PC-3 (cell line): ENCODE measurements around the gene ZNF107. TPM values are rescaled to one million over a fixed set of nuclear protein-coding genes. Genes with fewer than 3 reads are reported as not detected.

Experiments
- ATAC-seq: fragments of 200-7000 bp; cut with Tn5 transposase; 2 replicates; pipeline ENCODE4 v1.9.1; 2020; ENCODE audit warnings: mild to moderate bottlenecking, moderate library complexity
- BruUV-seq: library from RNA; stranded (reverse); fragments of 400-500 nt; replicated peaks from 2 replicates; lab custom pipeline; 2021; lab: Mats Ljungman, UMichigan
- CTCF ChIA-PET: fragments of 300-600 bp; sonication (Branson Sonifier 250); formaldehyde crosslinking; loops from one replicate; lab custom pipeline; 2022; ENCODE audit warnings: antibody characterized with exemption; lab: Charles Lee
- POLR2A ChIA-PET: fragments of 300-600 bp; sonication (Branson Sonifier 250); formaldehyde crosslinking; loops from one replicate; lab custom pipeline; 2022; ENCODE audit warnings: antibody characterized with exemption; ENCODE audit not compliant: unreplicated experiment; lab: Charles Lee
- DNase-seq: peaks from one replicate; pipeline ENCODE4 v3.0.0-alpha.2; 2015
- H2AFZ ChIP-seq: fragments of 300-600 bp; sonication (generic); 2 replicates; pipeline ENCODE4 v1.6.0; 2016; ENCODE audit warnings: antibody characterized with exemption, low read length
- H3F3A ChIP-seq: fragments of 300-600 bp; sonication (generic); one replicate; pipeline ENCODE4 v1.6.0; 2017; ENCODE audit warnings: antibody characterized with exemption, low read length, control low read depth, mild to moderate bottlenecking; ENCODE audit not compliant: unreplicated experiment
- H3K27ac ChIP-seq: fragments of 300-600 bp; sonication (generic); 2 replicates; pipeline ENCODE4 v1.5.1; 2016; ENCODE audit warnings: mild to moderate bottlenecking, low read length
- H3K27me3 ChIP-seq: fragments of 300-600 bp; sonication (generic); 2 replicates; pipeline ENCODE4 v1.6.1; 2016; ENCODE audit warnings: low read length, mixed read lengths
- H3K36me3 ChIP-seq: fragments of 300-600 bp; sonication (generic); 2 replicates; pipeline ENCODE4 v1.6.1; 2016; ENCODE audit warnings: low read depth, mixed run types, low read length, mixed read lengths
- H3K4me1 ChIP-seq: fragments of 300-600 bp; sonication (generic); 2 replicates; pipeline ENCODE4 v1.5.1; 2016; ENCODE audit warnings: low read length; ENCODE audit not compliant: insufficient read depth
- H3K4me2 ChIP-seq: fragments of 300-600 bp; sonication (generic); 2 replicates; pipeline ENCODE4 v1.6.0; 2016; ENCODE audit warnings: low read length
- H3K4me3 ChIP-seq: fragments of 300-600 bp; sonication (generic); 2 replicates; pipeline ENCODE4 v1.5.1; 2016; ENCODE audit warnings: mild to moderate bottlenecking, low read length, mixed read lengths
- H3K79me2 ChIP-seq: fragments of 300-600 bp; sonication (generic); 2 replicates; pipeline ENCODE4 v1.6.1; 2017; ENCODE audit warnings: low read length, mixed read lengths
- H3K9ac ChIP-seq: fragments of 300-600 bp; sonication (generic); 2 replicates; pipeline ENCODE4 v1.6.0; 2016; ENCODE audit warnings: mild to moderate bottlenecking, low read length
- H3K9me2 ChIP-seq: fragments of 300-600 bp; sonication (generic); replicated peaks from 2 replicates; pipeline ENCODE4 v1.6.1; 2016; ENCODE audit warnings: mixed run types, low read length, mixed read lengths
- H3K9me3 ChIP-seq: fragments of 300-600 bp; sonication (generic); 2 replicates; pipeline ENCODE4 v1.6.1; 2016; ENCODE audit warnings: low read length, mixed read lengths
- H4K20me1 ChIP-seq: fragments of 300-600 bp; sonication (generic); 2 replicates; pipeline ENCODE4 v1.6.1; 2016; ENCODE audit warnings: low read length, mixed read lengths
- CTCF ChIP-seq: fragments of 300-600 bp; sonication (generic); conservative IDR thresholded peaks from 2 replicates; pipeline ENCODE4 v1.5.1; 2017; ENCODE audit warnings: antibody characterized with exemption, low read depth, mild to moderate bottlenecking, low read length
- EZH2 ChIP-seq: fragments of 300-600 bp; sonication (generic); IDR thresholded peaks from one replicate; pipeline ENCODE4 v1.6.1; 2017; ENCODE audit warnings: antibody characterized with exemption, mild to moderate bottlenecking, low read length; ENCODE audit not compliant: unreplicated experiment
- EZH2phosphoT487 ChIP-seq: fragments of 300-600 bp; sonication (generic); IDR thresholded peaks from 2 replicates; pipeline ENCODE4 v1.6.1; 2018; ENCODE audit warnings: mild to moderate bottlenecking, antibody characterized with exemption, low read length, borderline replicate concordance
- intact Hi-C: fragments of 100-400 bp; cut with micrococcal nuclease; formaldehyde crosslinking; loops from 2 replicates; pipeline ENCODE4 v1.9.0; 2023
- total RNA-seq: library from RNA; depleted of rRNA; stranded (reverse); fragments of >200 nt; gene quantifications from 2 replicates; pipeline ENCODE4 v1.2.3, GENCODE V29; 2014

The ZNF107 gene
- total RNA-seq, 1 experiment from 2014 or later, result 4.8 TPM

- H3K27ac ChIP-seq, result no peak overlapping the region
- BruUV-seq, result no TSS peak
- no peaks in the 10 kb centered on the region for H3K27me3 ChIP-seq
- no peaks in the 10 kb centered on the region for H3K79me2 ChIP-seq
- no peak overlapping the region for H3K4me2 ChIP-seq
- H3K9me3 ChIP-seq, result no peaks in the 10 kb centered on the region
- ChIA-PET POLR2A (no interaction called here), CTCF (no interaction called here)
- no peaks in the 10 kb centered on the region for H3K36me3 ChIP-seq
- no peaks in the 10 kb centered on the region for H4K20me1 ChIP-seq
- H3K9me2 ChIP-seq, result no peaks in the 10 kb centered on the region
- ATAC-seq, result no peak
- DNase-seq, result no peak
- no peak for TF ChIP-seq CTCF
- no peak for TF ChIP-seq EZH2
- TF ChIP-seq EZH2phosphoT487, result no peak
- H2AFZ ChIP-seq, result no peak overlapping the region
- intact Hi-C loops, result no loop called here
- H3F3A ChIP-seq, result no peaks in the 10 kb centered on the region
- H3K4me1 ChIP-seq, result no peaks in the 10 kb centered on the region
- H3K4me3 ChIP-seq, result no peak overlapping the region
- H3K9ac ChIP-seq, result no peak overlapping the region
These were observed 14.2 kb upstream of the ZNF107 start for GRCh38 chr7:64651632-64652165.

GRCh38 chr7:64653721-64654401 is 12.1 kb upstream of the ZNF107 start:
- TF ChIP-seq CTCF (no peak), EZH2 (no peak), EZH2phosphoT487 (no peak)
- CTCF ChIA-PET, result no interaction called here
- Histone ChIP-seq H2AFZ (no peak overlapping the region), H3K27ac (no peak overlapping the region), H3K36me3 (no peaks in the 10 kb centered on the region), H3K9ac (no peak overlapping the region), H3F3A (no peaks in the 10 kb centered on the region), H3K4me1 (no peaks in the 10 kb centered on the region), H4K20me1 (no peaks in the 10 kb centered on the region), H3K4me3 (no peak overlapping the region), H3K27me3 (no peaks in the 10 kb centered on the region), H3K9me3 (no peaks in the 10 kb centered on the region), H3K4me2 (no peak overlapping the region), H3K79me2 (no peaks in the 10 kb centered on the region), H3K9me2 (no peaks in the 10 kb centered on the region)
- intact Hi-C loops, result no loop called here
- POLR2A ChIA-PET, result no interaction called here
- ATAC-seq (no peak), DNase-seq (no peak)
- BruUV-seq, result no TSS peak

- ChIA-PET POLR2A (no interaction called here), CTCF (no interaction called here)
- DNase-seq (no peak), ATAC-seq (no peak)
- TF ChIP-seq CTCF (no peak), EZH2 (no peak), EZH2phosphoT487 (no peak)
- Histone ChIP-seq H3K9me2 (no peaks in the 10 kb centered on the region), H3K36me3 (no peaks in the 10 kb centered on the region), H3K79me2 (no peaks in the 10 kb centered on the region), H3K4me1 (no peaks in the 10 kb centered on the region), H3F3A (no peaks in the 10 kb centered on the region), H3K27ac (no peak overlapping the region), H3K27me3 (no peaks in the 10 kb centered on the region), H3K4me2 (no peak overlapping the region), H3K9ac (no peak overlapping the region), H3K4me3 (no peak overlapping the region), H2AFZ (no peak overlapping the region), H4K20me1 (no peaks in the 10 kb centered on the region), H3K9me3 (no peaks in the 10 kb centered on the region)
- no TSS peak for BruUV-seq
- intact Hi-C loops, result no loop called here
These were observed 11.0 kb upstream of the ZNF107 start for GRCh38 chr7:64654796-64655548.
